Measurements from ENCODE around the gene SRCAP. TPM values are rescaled to one million over a fixed set of nuclear protein-coding genes. Genes with fewer than 3 reads are reported as not detected.

SRCAP gene
- total RNA-seq: 35.6 TPM

DNA sequence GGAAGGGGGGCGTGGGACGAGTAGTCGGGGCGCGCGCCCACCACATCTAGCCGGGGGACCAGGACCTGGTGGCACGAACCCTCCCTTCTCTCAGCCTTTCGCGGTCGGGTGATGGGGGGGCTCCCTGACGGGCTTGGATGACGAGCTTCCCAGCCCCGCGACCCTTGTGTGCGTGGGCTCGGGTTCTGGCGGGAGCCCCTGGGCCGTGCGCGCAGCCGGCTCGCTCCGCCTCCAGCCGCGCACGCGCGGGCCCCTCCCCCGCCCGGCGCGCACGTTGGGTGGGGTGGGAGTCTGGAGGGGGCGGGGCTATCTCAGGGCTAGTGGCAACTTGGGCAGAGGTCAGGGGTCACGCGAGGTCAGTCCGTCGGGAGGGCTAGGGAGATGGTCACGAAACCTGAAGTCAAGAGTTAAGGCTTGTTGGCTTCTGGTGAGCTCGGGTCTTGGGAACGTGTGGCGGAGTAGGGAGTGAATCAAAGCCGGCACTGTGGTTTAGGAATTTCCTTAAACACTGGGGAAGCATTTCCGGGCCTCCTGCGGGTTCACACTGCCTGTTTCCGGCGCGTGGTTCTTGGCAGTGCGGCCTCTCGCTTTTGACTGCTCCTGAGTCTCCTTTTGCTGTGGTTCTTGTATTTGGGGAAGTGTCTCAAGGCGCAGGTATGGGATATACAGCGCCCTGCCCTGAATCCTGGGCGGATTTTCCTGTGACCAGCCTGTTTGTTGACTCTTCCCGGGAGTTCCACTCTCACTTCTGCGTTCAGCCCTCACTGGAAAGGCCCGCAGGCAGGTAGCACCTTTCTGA, at the start of gene SRCAP:
Gene SRCAP (plus strand): TSS at position 356 of the 799 bp plus-strand sequence. CDS start 1,654 bp downstream, outside the sequence.
- peak; percentile 92 for DNase-seq

- no peak for DNase-seq
Measured at GRCh38 chr16:30649725-30650368, 49.1 kb upstream of the SRCAP start.

GRCh38 chr16:30650369-30651123, 48.4 kb upstream of the SRCAP start, which contains the start of gene PRR14:
TSS of gene PRR14 (plus strand) at chr16:30650960. CDS start at chr16:30651646, 686 bp downstream.
- peak; percentile 100 for DNase-seq

DNA sequence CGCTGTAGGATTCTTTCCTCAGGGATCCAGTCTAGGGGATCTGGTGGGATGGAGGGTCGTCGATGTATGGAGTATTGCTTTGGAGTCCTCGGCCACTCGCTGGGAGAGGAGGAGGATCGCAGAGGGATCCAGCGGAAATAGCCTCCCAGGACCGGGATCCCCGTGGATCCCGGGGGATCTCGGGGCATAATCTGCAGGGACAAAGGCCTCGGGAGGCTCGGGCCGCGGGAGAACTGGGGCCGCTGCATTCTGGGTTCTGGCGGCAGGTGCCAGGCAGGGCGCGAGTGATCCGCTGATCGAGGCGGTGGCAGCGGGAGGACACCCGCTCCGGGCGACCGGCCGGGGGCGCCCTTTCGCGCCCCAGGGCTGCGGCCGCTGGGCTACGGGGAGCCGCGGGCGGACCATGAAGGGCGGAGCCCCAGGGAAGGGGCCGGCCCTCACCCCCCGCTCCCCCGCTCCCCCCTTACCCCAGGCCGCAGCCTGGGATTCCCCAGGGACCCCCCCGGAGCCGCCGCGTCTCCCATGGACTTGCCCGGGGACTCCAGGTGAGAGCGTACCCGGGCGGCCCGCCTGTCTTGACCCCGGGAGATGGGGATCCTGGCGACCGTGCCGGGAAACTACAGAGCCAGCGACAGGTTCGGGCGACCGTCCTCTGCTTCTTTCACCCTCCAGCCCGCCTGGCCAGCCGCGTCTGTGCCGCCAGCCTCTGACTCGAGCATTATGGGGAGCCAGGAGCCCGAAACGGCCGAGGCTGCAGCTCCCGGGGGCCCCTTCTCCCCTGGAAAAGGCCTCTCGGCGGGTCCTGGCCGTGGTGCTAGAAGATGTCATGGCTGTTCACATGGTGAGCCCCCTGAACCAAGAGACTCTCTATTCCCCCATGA, 47.6 kb upstream of the SRCAP start:
- DNase-seq: peak; percentile 56

DNA sequence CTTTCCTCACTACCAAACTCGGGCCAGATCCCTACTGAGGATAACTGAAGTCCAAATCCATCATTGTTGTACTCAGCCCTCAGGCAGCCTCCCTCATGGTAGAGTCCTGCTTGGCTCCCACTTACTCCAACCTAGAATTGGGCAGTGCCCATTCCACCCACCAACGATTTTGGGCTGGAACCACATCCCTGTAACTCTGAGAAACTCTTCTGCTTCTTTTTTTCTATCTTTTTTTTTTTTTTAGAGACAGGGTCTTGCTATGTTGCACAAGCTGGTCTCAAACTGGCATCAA, 47.0 kb upstream of the SRCAP start:
- DNase-seq: no peak

- no peak for DNase-seq
Measured at GRCh38 chr16:30652718-30653117, 46.3 kb upstream of the SRCAP start.

DNA sequence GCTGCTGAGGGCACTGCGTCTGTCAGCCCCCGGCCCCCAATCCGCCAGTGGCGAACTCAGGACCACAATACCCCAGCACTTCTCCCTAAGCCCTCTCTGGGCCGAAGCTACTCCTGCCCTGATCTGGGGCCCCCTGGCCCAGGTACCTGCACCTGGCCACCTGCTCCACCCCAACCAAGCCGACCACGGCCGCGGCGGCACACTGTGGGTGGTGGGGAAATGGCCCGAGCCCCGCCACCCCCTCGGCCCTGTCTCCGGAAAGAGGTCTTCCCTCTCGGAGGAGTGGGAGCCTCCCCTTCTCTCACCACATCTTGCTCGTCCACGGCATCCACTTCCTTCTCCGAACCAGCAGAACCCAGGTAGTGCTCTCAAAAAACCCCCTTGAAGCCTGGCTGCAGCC, 44.1 kb upstream of the SRCAP start:
- no peak for DNase-seq

GRCh38 chr16:30655815-30656347, 43.1 kb upstream of the SRCAP start:
- no peak for DNase-seq

DNA sequence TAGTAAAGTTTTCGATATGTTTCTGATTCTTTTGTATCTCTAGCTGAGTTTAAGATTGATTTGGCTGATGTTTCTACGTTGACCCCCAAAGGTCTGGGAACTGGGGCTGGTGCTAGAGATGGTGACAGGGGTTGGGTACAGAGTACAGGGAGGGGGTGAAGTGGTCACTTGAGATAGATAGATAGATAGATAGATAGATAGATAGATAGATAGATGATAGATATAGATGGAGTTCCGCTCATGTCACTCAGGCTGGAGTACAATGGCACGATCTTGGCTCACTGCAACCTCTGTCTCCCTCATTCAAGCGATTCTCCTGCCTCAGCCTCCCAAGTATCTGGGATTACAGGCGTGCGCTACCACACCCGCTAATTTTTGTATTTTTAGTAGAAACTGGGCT, 42.6 kb upstream of the SRCAP start:
- DNase-seq: no peak

GRCh38 chr16:30656974-30657865, 41.8 kb upstream of the SRCAP start:
- DNase-seq: no peak

DNA sequence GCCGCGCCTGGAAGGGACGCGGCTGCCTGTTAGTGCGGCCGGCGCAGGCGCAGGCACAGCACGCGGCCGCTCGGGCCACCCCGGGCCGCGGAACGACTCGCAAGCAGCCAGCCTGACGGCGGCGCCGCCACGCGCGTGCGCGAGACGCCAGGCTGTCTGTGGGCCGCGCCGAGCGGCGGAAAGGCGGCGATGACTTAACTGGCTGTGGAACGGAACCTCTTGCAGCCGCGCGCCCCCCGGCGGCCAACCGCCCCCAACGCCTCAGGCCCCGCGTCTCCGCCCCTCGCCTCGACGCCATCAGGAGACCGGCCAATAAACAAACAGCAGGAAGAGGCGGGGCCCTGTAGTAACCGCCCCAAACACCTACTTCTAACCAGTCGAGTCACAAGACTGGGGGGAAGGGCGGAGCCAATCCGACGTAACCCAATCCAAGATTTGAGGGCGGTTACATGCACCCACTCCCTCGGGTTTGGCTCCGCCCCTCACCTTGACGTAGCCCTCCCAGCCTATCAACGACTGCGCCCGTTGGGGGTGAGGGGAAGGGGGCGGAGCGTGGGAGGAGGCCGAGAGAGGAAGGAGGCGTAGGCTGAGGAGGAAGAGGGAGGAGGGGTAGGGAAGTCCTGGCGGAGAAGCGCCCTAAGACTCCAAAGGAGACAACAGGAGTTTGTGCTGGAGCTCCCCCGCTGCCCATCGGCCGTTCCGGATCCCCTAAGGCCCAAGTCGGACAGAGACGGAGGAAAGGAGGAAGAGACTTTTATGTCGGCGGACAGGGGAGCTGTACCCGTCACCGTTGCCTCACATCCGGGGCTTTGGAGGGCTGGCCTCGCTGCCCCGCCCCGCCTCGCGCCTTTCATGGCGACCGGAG, 40.9 kb upstream of the SRCAP start, which contains the start of gene FBRS:
Gene FBRS (plus strand): TSS at position 566 of the 865 bp plus-strand sequence. CDS start 1,088 bp downstream, outside the sequence.
- DNase-seq: peak; percentile 100

DNA sequence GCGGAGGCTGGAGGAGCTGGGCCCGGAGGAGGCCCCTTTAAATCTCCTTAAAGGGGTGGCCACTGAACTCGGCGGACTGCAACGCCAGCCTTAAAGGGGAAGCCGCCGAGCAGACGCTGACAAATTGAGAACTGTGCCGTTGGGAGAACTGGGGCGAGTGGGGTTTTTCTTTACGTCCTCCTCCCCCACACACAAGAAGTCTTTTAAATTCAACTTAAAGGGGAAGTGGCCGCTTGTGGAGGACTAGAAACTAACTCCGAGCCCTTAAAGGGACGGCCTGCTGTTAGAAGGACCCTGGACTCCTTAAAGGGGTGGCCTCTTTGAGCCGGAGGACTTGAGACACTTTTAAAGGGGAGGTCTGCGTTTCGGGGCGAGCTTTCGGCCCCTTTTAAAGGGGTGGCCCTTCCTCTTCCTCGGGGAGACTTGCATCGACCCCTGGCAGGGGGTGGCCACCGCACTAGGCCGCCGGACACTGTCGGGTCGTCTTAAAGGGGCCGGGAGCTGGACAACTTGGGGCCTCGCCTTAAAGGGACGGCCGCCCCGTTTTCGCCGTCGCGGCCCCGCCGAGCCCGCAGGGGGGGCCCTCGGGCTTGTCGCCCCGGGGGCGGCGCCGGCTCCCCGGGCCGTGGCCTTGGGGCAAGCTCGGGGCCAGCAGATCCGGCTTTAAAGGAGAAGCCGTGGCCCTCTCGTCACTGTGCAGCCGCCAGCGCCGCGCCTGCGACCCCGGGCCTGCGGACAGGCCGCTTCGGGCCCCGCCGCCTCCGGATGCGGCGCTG, 40.1 kb upstream of the SRCAP start:
- DNase-seq: peak; percentile 99

GRCh38 chr16:30659507-30660423, 39.2 kb upstream of the SRCAP start:
- DNase-seq: peak; percentile 40

- no peak for DNase-seq
Measured at GRCh38 chr16:30660424-30661261, 38.3 kb upstream of the SRCAP start.

DNA sequence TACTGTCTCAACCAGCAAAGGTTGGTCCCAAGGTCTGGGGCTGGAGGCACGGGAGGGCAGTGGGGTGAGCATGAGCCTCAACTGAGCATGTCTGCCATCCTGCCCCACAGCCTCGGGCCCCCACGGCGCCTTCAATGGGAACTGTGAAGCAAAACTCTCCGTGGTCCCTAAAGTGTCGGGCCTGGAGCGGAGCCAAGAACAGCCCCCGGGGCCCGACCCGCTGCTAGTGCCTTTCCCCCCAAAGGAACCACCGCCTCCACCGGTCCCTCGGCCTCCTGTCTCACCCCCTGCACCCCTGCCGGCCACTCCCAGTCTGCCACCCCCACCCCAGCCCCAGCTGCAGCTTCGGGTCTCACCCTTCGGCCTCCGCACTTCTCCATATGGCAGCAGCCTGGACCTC, 36.5 kb upstream of the SRCAP start:
- no peak for DNase-seq

DNA sequence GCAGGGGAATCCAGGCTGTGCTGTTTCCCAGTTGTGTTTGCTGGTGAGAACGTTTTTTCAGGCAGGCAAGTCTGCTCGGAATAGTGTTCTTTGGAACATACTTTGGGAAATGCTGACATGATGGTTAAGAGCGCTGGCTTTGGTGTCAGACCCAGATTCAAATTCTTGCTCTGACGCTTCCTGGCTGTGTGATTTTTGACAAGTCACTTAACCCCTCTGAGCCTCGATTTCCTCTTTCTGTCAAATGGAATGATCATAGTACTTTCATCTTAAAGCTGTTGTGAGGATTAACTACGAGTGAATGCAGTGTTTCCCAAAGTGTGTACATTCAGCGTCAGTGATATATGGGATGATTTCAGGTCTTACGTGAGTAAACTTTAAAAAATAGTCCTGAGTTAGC, 35.9 kb upstream of the SRCAP start:
- DNase-seq: no peak

DNA sequence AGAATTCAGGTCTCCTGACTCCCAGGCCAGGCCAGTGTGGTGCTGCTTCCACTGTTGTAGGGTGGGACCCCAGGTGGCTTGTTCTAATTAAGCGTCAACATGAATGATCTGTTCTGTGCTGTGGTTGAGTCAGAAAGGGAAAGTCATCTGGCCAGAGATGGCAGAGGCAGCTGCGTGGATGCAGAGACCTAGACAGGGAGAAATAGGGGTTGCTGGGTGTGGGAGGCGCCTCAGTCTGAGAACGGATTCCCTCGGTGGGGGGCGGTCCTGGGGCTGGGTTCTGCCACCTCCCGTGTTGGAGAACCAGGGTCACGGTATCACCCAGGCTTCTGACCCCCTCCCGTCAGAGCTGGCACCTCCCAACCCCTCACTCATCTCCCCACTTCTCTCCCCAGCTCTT, 35.2 kb upstream of the SRCAP start:
- DNase-seq: no peak

Measured in tongue (tissue), 2 donors.